ENCODE measurements around the gene ZNF253.
"Not testable (repeated sequence)": the region's sequence is repeated elsewhere in the genome, so short reads cannot be mapped to it uniquely, and the experiment has no call there.

DNA sequence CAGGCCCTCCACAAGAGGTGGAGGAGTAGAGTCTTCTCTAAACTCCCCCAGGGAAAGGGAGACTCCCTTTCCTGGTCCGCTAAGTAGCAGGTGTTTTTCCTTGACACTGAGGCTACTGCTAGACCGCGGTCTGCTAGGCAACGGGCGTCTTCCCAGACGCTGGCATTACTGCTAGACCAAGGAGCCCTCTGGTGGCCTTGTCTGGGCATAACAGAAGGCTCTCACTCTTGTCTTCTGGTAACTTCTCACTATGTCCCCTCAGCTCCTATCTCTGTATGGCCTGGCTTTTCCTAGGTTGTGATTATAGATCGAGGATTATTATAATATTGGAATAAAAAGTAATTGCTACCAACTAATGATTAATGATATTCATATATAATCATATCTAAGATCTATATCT is 64.7 kb downstream of the ZNF253 start:
- TF ChIP-seq, protein P1, sequence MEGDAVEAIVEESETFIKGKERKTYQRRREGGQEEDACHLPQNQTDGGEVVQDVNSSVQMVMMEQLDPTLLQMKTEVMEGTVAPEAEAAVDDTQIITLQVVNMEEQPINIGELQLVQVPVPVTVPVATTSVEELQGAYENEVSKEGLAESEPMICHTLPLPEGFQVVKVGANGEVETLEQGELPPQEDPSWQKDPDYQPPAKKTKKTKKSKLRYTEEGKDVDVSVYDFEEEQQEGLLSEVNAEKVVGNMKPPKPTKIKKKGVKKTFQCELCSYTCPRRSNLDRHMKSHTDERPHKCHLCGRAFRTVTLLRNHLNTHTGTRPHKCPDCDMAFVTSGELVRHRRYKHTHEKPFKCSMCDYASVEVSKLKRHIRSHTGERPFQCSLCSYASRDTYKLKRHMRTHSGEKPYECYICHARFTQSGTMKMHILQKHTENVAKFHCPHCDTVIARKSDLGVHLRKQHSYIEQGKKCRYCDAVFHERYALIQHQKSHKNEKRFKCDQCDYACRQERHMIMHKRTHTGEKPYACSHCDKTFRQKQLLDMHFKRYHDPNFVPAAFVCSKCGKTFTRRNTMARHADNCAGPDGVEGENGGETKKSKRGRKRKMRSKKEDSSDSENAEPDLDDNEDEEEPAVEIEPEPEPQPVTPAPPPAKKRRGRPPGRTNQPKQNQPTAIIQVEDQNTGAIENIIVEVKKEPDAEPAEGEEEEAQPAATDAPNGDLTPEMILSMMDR (IDR thresholded peaks at IDR 0.05) = not testable (repeated sequence)
- not testable (repeated sequence) for TF ChIP-seq POLR2AphosphoS5 (IDR thresholded peaks at IDR 0.05)

All from suprapubic skin (tissue), 3 donors.